Measurements from ENCODE around the gene PAOX.

DNA sequence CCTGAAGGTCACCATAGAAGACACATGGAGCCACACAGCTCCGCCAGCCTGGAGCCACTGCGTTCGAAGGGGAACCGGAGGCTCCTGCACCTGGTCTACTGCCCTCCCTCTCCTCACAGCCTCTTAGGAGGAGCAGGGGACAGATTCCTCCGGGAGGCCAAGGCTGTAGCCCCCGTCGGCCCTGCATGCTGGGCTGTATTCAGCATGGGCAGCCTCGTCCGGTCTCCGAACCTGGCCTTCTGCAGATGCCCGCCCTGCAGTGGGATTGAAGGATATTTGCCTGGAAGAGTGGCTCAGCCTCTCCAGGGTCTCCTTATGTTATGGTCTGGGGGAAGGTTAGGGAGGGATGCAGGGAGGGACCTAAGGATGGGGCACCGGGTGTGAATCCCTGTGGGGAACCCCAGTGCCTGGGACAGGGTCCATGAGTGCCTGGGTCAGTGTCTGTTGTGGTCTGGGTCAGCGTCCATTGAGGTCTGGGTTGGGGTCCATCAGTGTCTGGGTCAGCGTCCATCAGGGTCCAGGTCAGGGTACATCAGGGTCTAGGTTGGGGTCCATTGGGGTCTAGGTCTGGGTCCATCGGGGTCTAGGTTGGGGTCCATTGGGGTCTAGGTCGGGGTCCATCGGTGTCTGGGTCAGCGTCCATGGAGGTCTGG is 61.7 kb downstream of the PAOX start:
- no peak for TF ChIP-seq GABPB1 (CRISPR knock-in tag; IDR thresholded peaks at IDR 0.05)
- no peak for TF ChIP-seq CREM (IDR thresholded peaks at IDR 0.05; ENCODE audit: low read depth)
- no peak for TF ChIP-seq POLR2A (conservative IDR thresholded peaks at IDR 0.05)
- no peak for TF ChIP-seq HDAC1 (IDR thresholded peaks at IDR 0.05)
- no peak for TF ChIP-seq SMC3 (conservative IDR thresholded peaks at IDR 0.05; ENCODE audit: insufficient read depth, low read depth, low read length)
- TF ChIP-seq NFYB (IDR thresholded peaks at IDR 0.05; ENCODE audit: extremely low read depth, insufficient read length), result no peak
- no peak for TF ChIP-seq RAD21 (CRISPR knock-in tag; conservative IDR thresholded peaks at IDR 0.05 in 1 of 2, IDR thresholded peaks at IDR 0.05 in 1 of 2)
- no peak for TF ChIP-seq SIN3A (IDR thresholded peaks at IDR 0.05; ENCODE audit: borderline replicate concordance in 2 of 2, control insufficient read depth in 1 of 2, low read depth in 2 of 2, low read length in 2 of 2)
- no peak for TF ChIP-seq ZNF232 (CRISPR knock-in tag; IDR thresholded peaks at IDR 0.05)
- no peak for TF ChIP-seq FIP1L1 (IDR thresholded peaks at IDR 0.05; ENCODE audit: low read depth, low read length, poor library complexity, severe bottlenecking)

All from K562 (cell line).